ENCODE measurements around the gene BICDL2. TPM values are rescaled to one million over a fixed set of nuclear protein-coding genes. Genes with fewer than 3 reads are reported as not detected.
A peak's percentile ranks its signal among the peaks of the same experiment; 100 is the strongest.

BICDL2 gene
- total and polyA plus RNA-seq, 2 donors from 2014 or later = 2.9 to 12.1 TPM

GRCh38 chr16:3007957-3008689, 28.6 kb downstream of the BICDL2 start:
- peaks cover 0 to 3% (median 0%) of the 10 kb centered on the region in 3 donors for H3K4me1 ChIP-seq (ENCODE audit: control insufficient read depth in 2 of 3, insufficient read depth in 2 of 3, low read depth in 1 of 3, low read length in 3 of 3)
- H3K36me3 ChIP-seq (ENCODE audit: control insufficient read depth in 2 of 3, insufficient read depth in 3 of 3, low read length in 3 of 3) = no peaks in the 10 kb centered on the region
- H3K9me3 ChIP-seq (ENCODE audit: control insufficient read depth in 2 of 3, insufficient read depth in 1 of 3, low read length in 3 of 3) = no peaks in the 10 kb centered on the region
- no peak for FAIRE-seq
- H3K27me3 ChIP-seq (ENCODE audit: control insufficient read depth, insufficient read depth, low read length) = peaks cover 5% of the 10 kb centered on the region
- intact Hi-C loops (cut with DNase I) = no loop called here
- no peak overlapping the region for H3K27ac ChIP-seq (ENCODE audit: low read depth in 2 of 2, low read length in 2 of 2)
- no peak for TF ChIP-seq CTCF (IDR thresholded peaks at IDR 0.05; ENCODE audit: borderline replicate concordance, extremely low read depth, insufficient read depth)
- DNase-seq = peak in 1 of 5 donors; percentile 22
- H3K9ac ChIP-seq (ENCODE audit: low read length in 3 of 3) = no peak overlapping the region
- peak overlapping the region in 1 of 3 donors; percentile 19 for H3K4me3 ChIP-seq (ENCODE audit: low read length in 3 of 3)

GRCh38 chr16:3007059-3007956, 29.4 kb downstream of the BICDL2 start:
- no peak for TF ChIP-seq CTCF (IDR thresholded peaks at IDR 0.05; ENCODE audit: borderline replicate concordance, extremely low read depth, insufficient read depth)
- peak overlapping the region in 1 of 3 donors; percentile 19 for H3K4me3 ChIP-seq (ENCODE audit: low read length in 3 of 3)
- no peak for FAIRE-seq
- intact Hi-C loops (cut with DNase I) = no loop called here
- H3K9me3 ChIP-seq (ENCODE audit: control insufficient read depth in 2 of 3, insufficient read depth in 1 of 3, low read length in 3 of 3) = no peaks in the 10 kb centered on the region
- no peak overlapping the region for H3K27ac ChIP-seq (ENCODE audit: low read depth in 2 of 2, low read length in 2 of 2)
- H3K36me3 ChIP-seq (ENCODE audit: control insufficient read depth in 2 of 3, insufficient read depth in 3 of 3, low read length in 3 of 3) = no peaks in the 10 kb centered on the region
- DNase-seq = no peak
- no peak overlapping the region for H3K9ac ChIP-seq (ENCODE audit: low read length in 3 of 3)
- peaks cover 0 to 3% (median 0%) of the 10 kb centered on the region in 3 donors for H3K4me1 ChIP-seq (ENCODE audit: control insufficient read depth in 2 of 3, insufficient read depth in 2 of 3, low read depth in 1 of 3, low read length in 3 of 3)
- H3K27me3 ChIP-seq (ENCODE audit: control insufficient read depth, insufficient read depth, low read length) = peaks cover 5% of the 10 kb centered on the region

GRCh38 chr16:3004781-3005284, 31.9 kb downstream of the BICDL2 start:
- Histone ChIP-seq H3K36me3 (ENCODE audit: control insufficient read depth in 2 of 3, insufficient read depth in 3 of 3, low read length in 3 of 3) (no peaks in the 10 kb centered on the region), H3K4me3 (ENCODE audit: low read length in 3 of 3) (peak overlapping the region in 1 of 3 donors; percentile 48), H3K27me3 (ENCODE audit: control insufficient read depth, insufficient read depth, low read length) (peaks cover 2% of the 10 kb centered on the region), H3K9me3 (ENCODE audit: control insufficient read depth in 2 of 3, insufficient read depth in 1 of 3, low read length in 3 of 3) (no peaks in the 10 kb centered on the region), H3K4me1 (ENCODE audit: control insufficient read depth in 2 of 3, insufficient read depth in 2 of 3, low read depth in 1 of 3, low read length in 3 of 3) (peaks cover 0 to 3% (median 0%) of the 10 kb centered on the region in 3 donors), H3K27ac (ENCODE audit: low read depth in 2 of 2, low read length in 2 of 2) (no peak overlapping the region), H3K9ac (ENCODE audit: low read length in 3 of 3) (peak overlapping the region in 1 of 3 donors; percentile 58)
- no peak for TF ChIP-seq CTCF (IDR thresholded peaks at IDR 0.05; ENCODE audit: borderline replicate concordance, extremely low read depth, insufficient read depth)
- intact Hi-C loops (cut with DNase I) = no loop called here
- DNase-seq (peak in 2 of 5 donors; percentile 26 to 43), FAIRE-seq (no peak)

Data from kidney (tissue), 14 donors.